Stimulated activated CD4-positive, alpha-beta T cell treated with anti-CD3 and anti-CD28 coated beads, Interleukin-2, amount 100 ng/mL, for 48 hours (primary cell): ENCODE data around the gene CORO2A.
A peak's percentile ranks its signal among the peaks of the same experiment; 100 is the strongest.

Source experiments
- DNase-seq, 2 donors: peaks; one replicate each; pipeline ENCODE4 v3.0.0-alpha.2; 2020

CORO2A gene, protein sequence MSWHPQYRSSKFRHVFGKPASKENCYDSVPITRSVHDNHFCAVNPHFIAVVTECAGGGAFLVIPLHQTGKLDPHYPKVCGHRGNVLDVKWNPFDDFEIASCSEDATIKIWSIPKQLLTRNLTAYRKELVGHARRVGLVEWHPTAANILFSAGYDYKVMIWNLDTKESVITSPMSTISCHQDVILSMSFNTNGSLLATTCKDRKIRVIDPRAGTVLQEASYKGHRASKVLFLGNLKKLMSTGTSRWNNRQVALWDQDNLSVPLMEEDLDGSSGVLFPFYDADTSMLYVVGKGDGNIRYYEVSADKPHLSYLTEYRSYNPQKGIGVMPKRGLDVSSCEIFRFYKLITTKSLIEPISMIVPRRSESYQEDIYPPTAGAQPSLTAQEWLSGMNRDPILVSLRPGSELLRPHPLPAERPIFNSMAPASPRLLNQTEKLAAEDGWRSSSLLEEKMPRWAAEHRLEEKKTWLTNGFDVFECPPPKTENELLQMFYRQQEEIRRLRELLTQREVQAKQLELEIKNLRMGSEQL

DNA sequence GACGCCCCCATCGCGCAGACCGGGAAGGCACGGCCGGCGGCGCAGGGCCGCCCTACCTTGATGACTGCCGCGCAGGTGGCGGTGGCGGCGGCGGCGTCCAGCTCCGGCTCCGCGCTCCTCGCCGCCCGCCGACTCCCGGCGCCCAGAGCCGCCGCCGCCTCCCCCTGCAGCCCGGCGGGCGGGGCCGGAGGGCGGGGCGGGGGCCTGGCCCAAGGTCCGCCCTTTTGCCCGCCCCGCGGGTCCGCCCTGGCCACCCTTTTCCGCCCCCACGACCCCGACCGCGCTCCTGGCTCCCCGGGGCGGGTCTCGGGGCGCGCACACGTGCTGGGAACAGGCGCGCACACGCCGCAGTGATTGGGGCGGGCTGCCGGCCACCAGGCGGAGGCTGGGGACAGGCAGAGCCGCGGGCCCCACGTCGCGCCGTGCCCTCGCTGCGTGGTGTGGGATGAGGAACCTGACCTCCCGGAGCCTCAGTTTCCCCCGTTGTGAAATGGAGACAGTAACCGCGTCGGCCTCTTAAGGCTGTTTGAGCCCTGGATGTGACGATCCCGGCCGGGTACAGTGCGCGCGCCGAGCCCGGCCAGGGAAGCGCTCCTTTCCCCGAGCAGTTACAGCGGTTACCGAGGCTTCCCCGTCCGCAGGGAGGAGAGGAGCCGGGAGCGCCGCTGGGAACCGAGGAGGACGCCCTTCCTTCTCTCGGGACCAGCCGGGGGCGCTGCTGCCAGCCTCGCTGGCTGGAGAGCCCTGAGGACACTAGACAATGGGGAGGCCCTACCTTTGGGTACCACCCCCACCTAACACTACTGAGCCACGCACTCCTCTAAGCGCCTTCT, at the start of gene CORO2A:
Gene CORO2A, minus strand, starts transcription at position 135 of the 833 bp plus-strand sequence. CDS start 34,977 bp downstream, outside the sequence.
- DNase-seq: peak; percentile 62 to 64

DNA sequence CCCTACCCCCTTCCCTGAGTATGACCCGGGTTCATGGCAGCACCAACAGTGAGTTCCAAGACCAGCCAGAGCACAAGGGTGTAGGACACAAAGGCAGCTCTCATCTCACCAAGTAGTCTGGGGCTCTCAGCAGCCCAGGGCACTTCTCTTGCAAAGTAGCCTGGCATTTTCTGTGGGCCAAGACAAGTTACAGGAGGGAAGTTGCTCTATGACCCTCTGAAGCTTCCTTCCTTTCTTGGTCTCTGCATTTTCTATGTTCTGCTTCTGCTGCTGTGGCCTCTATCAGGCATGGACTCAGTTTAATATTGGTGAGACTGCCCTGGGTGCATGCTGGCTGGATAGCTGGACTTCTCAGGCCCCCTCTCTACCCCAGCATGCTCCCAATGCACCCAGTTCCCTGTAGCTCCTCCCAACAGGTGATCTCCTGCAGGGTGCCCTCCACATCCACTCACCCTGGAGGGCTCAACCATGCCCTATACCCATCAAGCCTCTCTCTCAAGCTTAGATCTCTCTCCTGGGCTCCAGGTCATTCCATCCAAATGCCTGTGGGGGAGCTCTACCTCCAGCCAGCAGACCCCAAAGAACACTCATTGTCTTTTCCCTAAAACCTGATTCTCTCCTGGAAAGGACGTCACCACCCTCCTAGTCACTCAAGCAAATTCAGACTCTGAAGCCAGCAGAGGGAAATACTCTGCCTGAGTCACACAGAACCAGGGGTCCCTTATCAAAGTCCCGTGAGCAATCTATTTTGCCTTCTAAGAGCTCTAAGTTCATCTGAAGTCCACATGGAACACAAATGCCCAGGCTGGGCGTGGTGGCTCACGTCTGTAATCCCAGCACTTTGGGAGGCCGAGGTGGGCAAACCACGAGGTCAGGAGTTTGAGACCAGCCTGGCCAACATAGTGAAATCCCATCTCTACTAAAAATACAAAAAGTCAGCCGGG, 49.2 kb upstream of the CORO2A start:
- DNase-seq: no peak

DNA sequence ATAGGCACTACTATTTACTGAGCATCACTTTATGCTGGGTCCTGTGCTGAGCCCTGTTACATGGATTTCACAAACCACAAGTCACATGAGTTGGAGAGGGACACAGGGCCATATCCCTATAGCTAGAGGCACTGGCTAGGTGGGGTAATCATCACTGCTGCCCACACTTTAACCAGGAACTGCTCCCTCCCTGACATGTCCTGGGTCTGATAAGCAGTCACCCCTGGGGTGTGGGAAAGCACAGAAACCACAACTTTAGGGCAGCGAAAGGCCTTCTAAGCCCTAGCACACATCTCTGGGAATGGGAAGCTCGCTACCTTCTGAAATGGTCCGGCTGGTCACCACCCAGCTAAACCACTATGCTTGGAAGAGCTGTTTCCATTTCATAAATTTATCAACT, 48.0 kb upstream of the CORO2A start:
- DNase-seq: no peak

DNA sequence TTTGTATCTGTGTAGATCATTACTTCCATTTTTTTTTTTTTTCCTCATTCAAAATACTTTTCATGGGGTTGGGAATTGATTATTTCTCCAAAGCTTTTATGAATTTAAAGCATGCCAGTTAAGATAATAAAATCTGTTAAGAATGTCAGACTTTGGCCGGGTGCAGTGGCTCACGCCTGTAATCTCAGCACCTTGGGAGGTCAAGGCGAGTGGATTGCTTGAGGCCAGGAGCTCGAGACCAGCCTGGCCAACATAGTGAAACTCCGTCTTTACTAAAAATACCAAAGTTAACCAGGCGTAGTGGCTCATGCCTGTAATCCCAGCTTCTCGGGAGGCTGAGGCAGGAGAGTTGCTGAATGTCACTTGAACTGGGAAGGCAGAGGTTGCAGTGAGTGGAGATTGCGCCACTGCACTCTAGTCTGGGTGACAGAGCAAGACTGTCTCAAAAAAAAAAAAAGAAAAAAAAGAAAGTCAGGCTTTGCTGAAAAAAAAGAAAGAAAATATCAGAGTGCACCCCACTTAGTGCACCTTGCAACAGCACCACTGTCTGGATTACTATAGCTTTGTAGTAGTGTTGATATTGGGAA, 44.6 kb upstream of the CORO2A start:
- no peak for DNase-seq

DNA sequence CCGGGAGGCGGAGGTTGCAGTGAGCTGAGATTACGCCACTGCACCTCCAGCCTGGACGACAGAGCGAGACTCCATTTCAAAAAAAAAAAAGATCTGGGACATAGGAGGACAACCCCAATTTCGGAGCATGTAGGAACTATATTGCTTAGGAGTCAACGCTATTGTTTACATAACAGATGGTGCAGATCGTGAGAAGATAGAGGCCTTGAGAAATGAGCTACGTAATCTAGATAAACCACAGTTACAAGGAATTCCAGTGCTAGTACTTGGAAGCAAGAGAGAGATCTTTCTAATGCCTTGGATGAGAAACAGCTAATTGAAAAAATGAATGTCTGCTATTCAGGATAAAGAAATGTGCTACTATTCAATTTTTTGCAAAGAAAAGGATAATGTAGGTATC, 42.7 kb upstream of the CORO2A start:
- no peak for DNase-seq

DNA sequence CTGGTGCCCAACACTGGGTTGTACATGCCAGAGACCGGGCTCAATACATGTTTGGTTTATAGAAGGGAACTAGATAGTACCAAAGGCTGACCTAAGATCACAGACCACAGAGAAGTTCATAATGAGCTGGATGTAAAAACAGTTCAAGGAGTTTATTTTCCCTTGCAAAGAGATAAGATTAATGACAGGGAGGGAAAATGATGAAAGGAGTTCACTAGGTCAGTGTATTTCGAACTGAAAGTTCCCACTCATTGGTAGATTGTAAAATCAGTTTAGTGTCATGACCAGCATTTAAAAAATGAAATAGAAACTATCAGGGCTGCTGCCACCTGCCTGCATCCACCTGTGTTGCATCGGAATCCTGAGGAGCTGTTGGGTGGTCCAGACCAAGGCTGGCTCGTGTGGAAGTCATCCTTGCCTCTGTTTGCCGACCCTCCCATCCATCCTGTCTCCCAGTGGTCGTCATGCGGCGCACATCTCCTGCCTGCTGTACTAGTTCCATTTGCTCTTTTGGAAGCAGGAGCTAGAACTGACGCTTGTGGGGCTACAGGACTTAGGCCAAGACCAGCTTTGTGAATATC, 41.9 kb upstream of the CORO2A start:
- no peak for DNase-seq

DNA sequence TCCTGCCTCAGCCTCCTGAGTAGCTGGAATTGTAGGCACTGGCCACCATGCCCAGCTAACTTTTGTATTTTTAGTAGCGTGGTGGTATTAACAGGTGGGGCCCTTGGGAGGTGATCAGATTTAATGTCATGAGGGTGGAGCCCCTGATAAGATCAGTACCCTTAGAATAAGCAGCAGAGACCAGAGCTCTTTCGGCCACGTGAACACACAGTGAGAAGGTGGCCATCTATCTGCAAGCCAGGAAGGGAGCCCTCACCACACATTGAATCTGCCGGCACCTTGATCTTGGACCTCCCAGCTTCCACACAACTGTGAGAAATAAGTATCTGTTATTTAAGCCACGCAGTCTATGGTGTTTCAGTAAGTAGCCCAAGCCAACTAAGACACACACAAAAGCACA, 40.5 kb upstream of the CORO2A start:
- no peak for DNase-seq

DNA sequence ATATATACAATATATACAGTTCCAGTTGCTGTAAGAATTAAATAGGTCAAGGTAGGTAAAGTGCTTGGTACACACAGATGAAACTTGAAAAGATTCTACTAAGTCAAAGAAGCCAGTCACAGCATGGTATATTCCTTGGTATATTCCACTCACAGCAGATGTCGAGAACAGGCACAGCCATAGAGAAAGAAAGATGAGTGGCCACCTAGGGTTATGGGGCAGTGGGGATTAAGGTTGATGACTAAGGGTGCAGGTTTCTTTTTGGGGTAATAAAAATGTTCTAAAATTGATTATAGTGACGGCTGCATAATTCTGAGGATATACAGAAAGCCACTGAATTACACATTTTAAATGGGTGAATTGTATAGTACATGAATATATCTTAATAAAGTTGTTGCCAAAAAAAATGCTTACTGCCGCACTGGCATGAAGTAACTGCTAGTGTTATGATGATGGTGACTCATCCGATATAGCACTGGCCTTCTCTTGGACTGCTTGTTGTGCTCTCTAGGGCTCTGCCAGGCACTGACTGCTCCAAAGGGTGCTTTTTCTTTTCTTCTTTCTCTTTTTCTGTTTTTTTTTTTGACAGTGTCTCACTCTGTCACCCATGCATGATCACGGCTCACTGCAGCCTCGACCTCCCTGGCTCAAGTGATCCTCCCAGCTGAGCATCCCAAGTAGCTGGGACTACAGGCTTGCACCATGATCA, 39.5 kb upstream of the CORO2A start:
- no peak for DNase-seq

DNA sequence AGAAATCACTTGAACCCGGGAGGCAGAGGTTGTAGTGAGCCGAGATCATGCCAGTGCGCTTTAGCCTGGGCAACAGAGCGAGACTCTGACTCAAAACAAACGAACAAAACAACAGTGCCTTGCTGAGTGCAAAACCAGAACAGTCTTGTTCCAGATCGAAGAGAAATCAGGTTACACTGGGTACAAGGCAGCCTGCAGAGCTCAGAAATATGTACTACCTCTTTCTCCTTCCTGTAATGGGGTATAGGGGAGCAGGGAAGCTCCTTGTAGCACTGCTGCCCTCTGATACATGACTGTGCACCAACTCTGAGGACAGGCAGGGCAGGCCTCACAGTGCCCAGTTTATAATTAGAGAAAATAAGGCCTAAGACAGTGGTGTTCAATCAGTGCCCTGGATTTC, 38.4 kb upstream of the CORO2A start:
- no peak for DNase-seq

DNA sequence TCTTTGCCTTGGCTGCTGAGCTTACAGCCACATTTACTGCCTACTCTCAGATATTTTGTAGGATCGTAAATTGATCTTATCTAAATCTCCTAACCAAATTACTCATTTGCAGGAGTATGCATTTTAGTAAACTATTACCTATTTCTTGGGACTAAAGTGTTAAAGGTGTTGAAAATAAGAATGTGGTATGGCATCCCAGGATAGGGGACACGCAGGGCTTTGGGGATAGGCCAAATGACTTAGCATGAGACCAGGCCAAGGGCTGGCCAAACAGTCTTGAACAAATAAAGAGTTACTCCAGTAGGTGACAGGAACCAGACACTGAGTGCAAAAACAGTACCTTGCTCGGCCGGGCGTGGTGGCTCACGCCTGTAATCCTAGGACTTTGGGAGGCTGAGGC, 37.9 kb upstream of the CORO2A start:
- DNase-seq: no peak

DNA sequence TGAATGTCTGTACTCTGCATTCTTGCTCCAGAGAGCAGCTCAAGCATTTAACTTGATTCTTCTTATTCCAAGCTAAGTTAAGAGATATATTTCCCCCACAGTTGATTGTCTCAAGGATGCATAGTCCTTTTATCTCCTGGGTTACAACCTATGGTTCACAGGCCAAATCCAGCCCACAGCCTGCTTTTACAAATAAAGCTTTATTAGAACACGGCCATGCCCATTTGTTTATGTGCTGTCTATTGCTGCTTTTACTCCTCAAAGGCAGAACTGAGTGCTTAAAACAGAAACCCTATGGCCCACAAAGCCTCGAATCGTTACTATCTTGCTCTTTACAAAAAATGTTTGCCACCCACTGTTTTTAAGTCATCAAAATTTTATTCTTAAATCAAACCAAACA, 37.2 kb upstream of the CORO2A start:
- no peak for DNase-seq

DNA sequence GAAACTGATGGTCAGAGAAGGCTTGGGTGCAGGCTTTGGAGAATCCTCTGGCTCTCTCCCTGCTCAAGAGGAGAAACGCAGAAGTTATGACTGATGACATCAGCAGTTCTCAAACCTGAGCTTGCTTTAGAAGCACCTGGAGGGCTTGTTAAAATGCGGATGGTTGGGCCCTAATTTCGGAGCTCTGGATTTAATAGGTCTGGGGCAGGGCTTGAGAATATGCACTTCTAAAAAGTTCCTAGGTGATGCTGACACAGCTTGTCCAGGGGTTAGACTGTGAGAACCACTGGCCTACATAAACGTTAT, 36.6 kb upstream of the CORO2A start:
- DNase-seq: no peak

DNA sequence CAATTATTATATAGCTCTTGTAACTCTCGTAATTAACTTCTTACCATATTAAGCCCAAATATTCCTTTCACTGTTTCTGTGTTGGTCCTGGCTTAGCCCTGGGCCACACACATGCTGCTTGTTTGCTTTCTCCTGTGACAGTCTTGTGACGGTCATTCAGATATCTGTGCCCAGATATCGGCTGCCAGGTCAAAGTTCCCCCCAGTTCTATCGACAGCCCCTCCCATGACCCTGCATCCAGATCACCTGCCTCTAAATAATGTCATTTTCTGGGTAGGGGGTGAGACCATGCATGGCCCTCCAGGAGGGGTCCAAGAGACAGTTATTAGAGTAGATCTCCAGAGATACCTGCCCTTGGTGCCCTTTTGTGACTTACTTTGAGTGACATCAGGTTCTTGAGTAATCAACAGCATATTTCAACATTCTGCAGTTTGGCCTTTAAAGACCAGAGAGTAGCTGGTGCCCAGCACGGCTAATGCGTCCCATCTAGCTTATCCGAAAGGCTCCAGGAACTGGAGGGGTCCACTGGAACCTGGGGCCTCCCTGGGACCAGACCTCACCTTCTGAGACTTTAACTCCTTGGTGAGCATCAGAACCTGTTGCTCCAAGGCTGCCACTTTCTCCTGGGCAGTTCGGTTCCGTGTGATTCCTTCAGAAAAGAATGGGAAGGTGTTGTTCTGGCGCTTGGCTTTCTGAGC, 36.1 kb upstream of the CORO2A start:
- DNase-seq: no peak

DNA sequence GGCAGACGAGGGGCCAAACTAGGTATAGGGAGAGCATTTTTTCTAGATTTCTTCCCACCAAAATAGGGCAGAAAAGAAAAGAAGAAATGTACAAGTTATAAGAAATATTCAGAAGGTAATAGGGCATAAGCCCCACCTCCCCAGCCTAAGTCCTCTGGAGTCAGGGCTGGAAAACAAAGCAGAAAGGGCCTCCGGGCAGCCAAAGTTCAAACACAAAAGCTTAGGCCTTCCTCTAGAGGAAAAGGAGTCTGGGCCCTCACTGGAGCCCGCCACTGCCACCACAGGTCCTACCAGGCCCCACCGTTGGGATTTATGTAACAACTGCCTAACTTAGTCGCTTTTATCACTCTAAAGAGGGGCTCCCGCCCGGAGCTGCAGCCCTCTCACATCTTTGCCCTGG, 35.4 kb upstream of the CORO2A start:
- DNase-seq: no peak

DNA sequence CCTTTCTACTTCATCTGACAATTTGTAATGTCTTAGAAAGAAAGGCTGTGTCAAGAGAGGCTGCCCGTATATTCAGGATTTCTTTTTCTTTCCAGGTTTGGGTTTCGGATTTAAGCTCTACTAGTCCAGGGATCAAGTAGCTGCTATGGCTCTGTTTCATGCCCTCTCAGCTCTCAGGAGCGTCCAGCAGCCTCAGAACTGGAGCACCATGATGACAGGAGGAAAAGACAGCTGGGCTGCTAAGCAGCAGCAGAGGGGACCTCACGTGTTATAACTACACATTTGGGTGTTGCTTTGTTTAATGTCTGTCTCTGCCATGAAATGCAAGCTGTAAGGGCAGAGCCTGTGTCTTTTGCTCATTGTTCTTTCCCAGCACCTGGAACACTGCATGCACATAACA, 34.5 kb upstream of the CORO2A start:
- DNase-seq: no peak

DNA sequence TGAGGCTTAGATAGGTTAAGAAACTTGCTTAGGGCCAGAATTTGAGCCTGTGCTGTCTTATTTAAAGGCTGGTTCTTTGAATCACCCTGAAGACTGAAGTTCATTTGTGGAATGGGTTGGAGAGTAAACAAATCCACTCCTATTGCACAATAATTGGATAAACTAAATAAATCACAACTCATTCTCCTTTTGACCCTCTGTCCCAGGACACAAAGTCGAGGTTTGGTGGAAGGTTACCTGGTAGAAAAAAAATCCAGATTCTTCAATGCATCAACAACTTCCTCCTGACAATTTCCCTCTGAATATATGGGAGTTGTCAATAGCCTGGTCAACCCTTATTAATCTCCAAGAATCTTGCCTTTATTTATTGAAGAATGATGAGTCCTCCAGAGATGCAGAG, 34.1 kb upstream of the CORO2A start:
- DNase-seq: no peak

DNA sequence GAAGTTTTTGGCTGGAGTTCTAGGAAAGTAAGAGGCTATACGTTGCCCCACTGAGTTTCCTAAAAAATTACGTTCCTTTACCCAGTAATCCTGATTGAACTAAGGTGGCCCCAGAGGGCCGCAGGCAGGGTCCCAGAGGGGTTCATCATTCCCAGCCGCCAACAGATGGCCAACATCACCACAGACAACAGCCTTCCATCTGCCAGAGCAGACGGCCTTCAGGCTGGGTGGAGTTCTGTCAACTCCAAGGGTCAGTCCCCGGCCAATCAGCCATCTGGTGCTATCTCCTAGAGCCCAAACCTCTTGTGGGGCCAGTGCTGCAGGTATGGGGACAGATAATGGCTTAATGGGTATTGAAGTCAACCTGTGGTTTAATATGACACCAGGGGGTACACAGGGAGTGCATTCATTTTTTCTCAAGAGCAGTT, 32.6 kb upstream of the CORO2A start:
- DNase-seq: no peak

DNA sequence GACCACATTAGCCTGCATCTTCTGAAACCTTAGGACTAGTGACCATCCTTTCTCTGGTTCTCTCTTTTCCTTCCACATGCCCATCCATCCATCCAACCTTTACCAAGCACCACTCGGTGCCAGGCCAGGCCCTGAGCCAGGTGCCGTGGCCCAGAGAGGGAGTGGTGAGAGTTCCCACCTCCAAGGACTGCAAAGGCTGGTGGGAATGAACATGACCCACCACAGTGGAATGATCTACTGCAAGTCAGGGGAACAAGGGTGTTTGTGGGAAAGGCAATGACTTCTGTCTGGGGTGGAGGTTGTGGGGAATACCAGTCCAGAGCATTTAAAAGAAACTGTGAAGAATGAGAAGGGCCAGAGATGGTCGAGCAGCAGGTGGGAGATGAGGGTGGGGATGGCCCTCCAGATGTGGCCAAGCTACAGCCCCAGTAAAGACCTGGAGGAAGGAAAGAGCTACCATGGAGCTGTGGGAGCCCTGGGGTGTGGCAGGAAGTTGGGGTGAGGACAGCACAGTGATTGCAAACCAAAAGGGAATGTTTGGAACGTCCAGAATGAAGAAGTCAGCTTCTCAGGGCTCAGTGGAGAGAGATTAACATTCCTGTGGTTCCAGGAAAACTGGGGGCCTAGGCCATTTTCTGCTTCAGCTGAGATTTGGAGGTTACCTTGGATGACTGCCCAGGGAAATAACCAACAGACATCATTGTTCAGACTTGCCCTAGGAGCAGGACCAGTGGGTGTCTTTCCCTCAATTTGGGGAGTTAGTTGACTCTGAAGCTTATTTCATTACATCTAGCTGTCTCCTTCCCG, 30.7 kb upstream of the CORO2A start:
- no peak for DNase-seq

DNA sequence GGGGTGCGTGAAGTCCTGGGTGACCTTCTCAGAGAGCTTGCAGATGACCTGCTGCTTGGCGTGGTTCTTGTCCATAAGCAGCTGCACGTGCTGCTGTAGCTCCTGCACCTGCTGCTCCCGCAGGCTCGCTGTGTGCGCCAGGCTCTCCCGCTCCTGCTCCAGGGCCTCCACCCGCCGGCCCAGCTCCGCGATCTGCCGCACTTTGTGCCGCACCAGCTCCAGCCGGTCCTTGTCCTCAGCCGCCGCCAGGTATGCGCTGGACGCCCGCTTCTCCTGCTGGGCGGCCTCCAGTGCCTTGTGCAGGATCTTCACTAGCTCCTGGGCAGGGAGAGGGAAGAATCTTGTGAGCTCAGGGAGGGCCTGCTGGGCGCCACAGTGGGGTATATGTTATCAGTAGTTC, 28.5 kb upstream of the CORO2A start:
- DNase-seq: no peak

DNA sequence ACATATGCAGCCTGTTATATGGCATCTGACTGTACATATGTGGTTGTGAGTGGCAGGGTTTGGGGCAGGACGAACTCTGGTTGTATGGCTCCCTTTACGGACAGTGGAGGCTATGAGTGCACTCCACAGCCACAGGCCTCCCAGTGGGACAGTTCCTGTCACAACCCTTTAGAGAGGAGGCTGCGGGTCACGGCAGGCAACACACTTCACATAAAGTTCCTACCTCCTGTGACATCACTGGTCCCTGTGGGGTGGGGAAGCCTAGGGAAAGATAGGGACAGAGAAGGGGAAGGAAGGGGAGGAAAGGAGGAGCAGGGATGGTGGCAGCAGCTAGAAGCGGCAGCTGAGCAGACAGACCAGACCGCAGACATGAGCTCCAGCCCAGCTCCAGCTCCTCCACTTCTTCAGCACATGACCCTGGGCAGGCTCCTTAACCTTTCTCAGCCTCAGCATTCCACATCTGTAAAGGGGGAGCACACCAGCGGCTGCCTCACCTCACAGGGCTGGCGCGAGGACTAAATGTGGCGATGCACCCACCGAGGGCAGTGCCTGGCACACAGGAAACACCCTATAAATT, 27.4 kb upstream of the CORO2A start:
- no peak for DNase-seq
